Endodermal cell (in vitro differentiated cells): ENCODE results near the gene CDK9. TPM values are rescaled to one million over a fixed set of nuclear protein-coding genes. Genes with fewer than 3 reads are reported as not detected.

Experiments
- DNase-seq: peaks from one replicate; pipeline ENCODE4 v3.0.0-alpha.2; 2017
- H3K27ac ChIP-seq: 2 replicates; pipeline ENCODE4 v1.5.1; 2013; ENCODE audit warnings: mild to moderate bottlenecking, low read depth, low read length, moderate library complexity
- H3K27me3 ChIP-seq: 2 replicates; pipeline ENCODE4 v1.6.1; 2013; ENCODE audit warnings: mild to moderate bottlenecking, low read length, moderate library complexity; ENCODE audit not compliant: insufficient read depth, control insufficient read depth, poor library complexity, severe bottlenecking
- H3K36me3 ChIP-seq: 2 replicates; pipeline ENCODE4 v1.7.0; 2013; ENCODE audit warnings: mild to moderate bottlenecking, low read length, moderate library complexity; ENCODE audit not compliant: control insufficient read depth, insufficient read depth
- H3K4me1 ChIP-seq: one replicate; pipeline ENCODE4 v1.7.0; 2013; ENCODE audit warnings: low read length; ENCODE audit not compliant: control insufficient read depth, insufficient read depth
- H3K4me3 ChIP-seq: 2 replicates; pipeline ENCODE4 v1.5.1; 2013; ENCODE audit warnings: mild to moderate bottlenecking, low read length, moderate library complexity
- H3K9ac ChIP-seq: 2 replicates; pipeline ENCODE4 v1.6.1; 2013; ENCODE audit warnings: mild to moderate bottlenecking, low read length, moderate library complexity; ENCODE audit not compliant: poor library complexity, severe bottlenecking; ENCODE audit errors: extremely low read depth
- H3K9me3 ChIP-seq: 2 replicates; pipeline ENCODE4 v1.6.1; 2013; ENCODE audit warnings: mild to moderate bottlenecking, low read length, moderate library complexity; ENCODE audit not compliant: control insufficient read depth
- H3K27ac Mint-ChIP-seq: 2 replicates; pipeline ENCODE4 v1.8.0; 2020; ENCODE audit warnings: mixed read lengths
- H3K27me3 Mint-ChIP-seq: 2 replicates; pipeline ENCODE4 v1.8.0; 2021; ENCODE audit warnings: mild to moderate bottlenecking, mixed read lengths; ENCODE audit not compliant: insufficient read depth
- H3K36me3 Mint-ChIP-seq: 2 replicates; pipeline ENCODE4 v1.8.0; 2020; ENCODE audit warnings: low read depth, mixed read lengths
- H3K4me1 Mint-ChIP-seq: 2 replicates; pipeline ENCODE4 v1.8.0; 2020; ENCODE audit warnings: mixed read lengths
- H3K4me3 Mint-ChIP-seq: 2 replicates; pipeline ENCODE4 v1.8.0; 2020; ENCODE audit warnings: mild to moderate bottlenecking, moderate library complexity, mixed read lengths
- H3K9me3 Mint-ChIP-seq: 2 replicates; pipeline ENCODE4 v1.8.0; 2020; ENCODE audit warnings: mild to moderate bottlenecking, mixed read lengths
- WGBS, 2 experiments: methylation state at CpG; one replicate each; pipeline versions ENCODE4 v1.1.5 to v1.1.7; 2013; ENCODE audit warnings: missing lambda C conversion rate in 2 of 2, mixed read lengths in 1 of 2; ENCODE audit not compliant: insufficient coverage in 1 of 2, insufficient read length in 1 of 2; 5-methylcytosine and 5-hydroxymethylcytosine counted together
- total RNA-seq, 2 donors: library from RNA; stranded (reverse); fragmentation: NEBNext Ultra II Directional in 1 of 2; extraction: Animal tissue kit (Norgen Biotek cat#: 25700) in 1 of 2; gene quantifications; 2 replicates in 1 of 2; 3 replicates in 1 of 2; pipeline ENCODE4 v1.2.1, GENCODE V29; 2021
- TF ChIP-seq, protein P1 (sequence below): fragments of 200-600 bp; sonication (generic); conservative IDR thresholded peaks from 2 replicates; pipeline ENCODE4 v1.5.0; 2021; ENCODE audit warnings: antibody characterized with exemption, mild to moderate bottlenecking

The CDK9 gene
- total RNA-seq, 2 donors from 2014 or later = 97.1 to 101 TPM

DNA sequence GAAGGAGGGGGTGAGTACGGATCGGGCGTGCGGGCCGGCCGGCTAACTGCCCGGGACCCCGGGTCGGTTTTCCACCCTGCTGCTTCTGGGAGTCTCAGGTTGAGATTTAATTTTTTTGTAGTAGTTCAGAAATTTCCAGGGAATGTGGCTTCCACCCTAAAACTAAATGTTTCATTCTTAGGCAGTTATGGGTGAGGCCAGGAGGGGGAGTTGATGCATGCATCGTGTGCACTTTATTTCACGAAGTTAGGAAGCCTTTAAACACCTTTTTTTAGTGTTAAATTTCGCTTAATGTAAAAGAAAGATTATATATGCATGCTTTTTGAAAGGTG, 905 bp downstream of the CDK9 start:
- Mint-ChIP-seq H3K9me3 (no peaks in the 10 kb centered on the region), H3K27me3 (no peaks in the 10 kb centered on the region), H3K4me3 (peak overlapping the region; percentile 92), H3K36me3 (peaks cover 44% of the 10 kb centered on the region), H3K4me1 (peaks cover 6% of the 10 kb centered on the region), H3K27ac (peak overlapping the region; percentile 88)
- Histone ChIP-seq H3K9me3 (no peaks in the 10 kb centered on the region), H3K4me3 (peak overlapping the region; percentile 88), H3K9ac (peak overlapping the region; percentile 57), H3K36me3 (peaks cover 51% of the 10 kb centered on the region), H3K27me3 (no peaks in the 10 kb centered on the region), H3K4me1 (no peaks in the 10 kb centered on the region), H3K27ac (peak overlapping the region; percentile 79)
- 1 to 18% methylated on average over 2 to 12 of the region's 12 CpGs for WGBS, 2 experiments
- DNase-seq = no peak
- TF ChIP-seq, protein P1, sequence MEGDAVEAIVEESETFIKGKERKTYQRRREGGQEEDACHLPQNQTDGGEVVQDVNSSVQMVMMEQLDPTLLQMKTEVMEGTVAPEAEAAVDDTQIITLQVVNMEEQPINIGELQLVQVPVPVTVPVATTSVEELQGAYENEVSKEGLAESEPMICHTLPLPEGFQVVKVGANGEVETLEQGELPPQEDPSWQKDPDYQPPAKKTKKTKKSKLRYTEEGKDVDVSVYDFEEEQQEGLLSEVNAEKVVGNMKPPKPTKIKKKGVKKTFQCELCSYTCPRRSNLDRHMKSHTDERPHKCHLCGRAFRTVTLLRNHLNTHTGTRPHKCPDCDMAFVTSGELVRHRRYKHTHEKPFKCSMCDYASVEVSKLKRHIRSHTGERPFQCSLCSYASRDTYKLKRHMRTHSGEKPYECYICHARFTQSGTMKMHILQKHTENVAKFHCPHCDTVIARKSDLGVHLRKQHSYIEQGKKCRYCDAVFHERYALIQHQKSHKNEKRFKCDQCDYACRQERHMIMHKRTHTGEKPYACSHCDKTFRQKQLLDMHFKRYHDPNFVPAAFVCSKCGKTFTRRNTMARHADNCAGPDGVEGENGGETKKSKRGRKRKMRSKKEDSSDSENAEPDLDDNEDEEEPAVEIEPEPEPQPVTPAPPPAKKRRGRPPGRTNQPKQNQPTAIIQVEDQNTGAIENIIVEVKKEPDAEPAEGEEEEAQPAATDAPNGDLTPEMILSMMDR = peak; percentile 65

DNA sequence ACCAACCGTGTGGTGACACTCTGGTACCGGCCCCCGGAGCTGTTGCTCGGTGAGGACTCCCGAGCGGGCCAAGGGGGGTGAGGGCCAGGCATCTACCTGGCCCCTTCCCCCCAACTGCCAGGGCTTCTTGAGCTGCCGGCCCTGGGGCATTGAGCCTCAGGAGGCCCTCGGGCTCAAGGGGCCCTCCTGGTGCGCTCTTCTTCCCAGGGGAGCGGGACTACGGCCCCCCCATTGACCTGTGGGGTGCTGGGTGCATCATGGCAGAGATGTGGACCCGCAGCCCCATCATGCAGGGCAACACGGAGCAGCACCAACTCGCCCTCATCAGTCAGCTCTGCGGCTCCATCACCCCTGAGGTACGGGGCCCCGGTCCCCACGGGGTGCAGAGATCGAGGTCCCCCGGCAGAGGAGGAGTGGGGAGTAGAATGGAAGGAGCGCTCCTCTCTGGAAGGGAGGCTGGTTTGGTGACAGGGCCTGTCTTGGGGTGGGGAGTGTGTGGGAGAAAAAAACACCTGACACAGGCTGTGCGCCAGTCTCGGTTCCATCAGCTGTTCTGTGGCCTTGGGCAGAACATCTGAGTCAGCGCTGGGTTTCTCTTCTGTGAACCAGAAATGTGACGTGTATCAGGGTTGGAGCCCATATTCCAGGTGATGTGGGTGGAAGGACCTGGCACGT, 2.6 kb downstream of the CDK9 start:
- Mint-ChIP-seq H3K4me1 (peaks cover 6% of the 10 kb centered on the region), H3K9me3 (no peaks in the 10 kb centered on the region), H3K36me3 (peaks cover 51% of the 10 kb centered on the region), H3K27me3 (no peaks in the 10 kb centered on the region), H3K27ac (no peak overlapping the region), H3K4me3 (no peak overlapping the region)
- H3K27ac ChIP-seq = no peak overlapping the region
- H3K9ac ChIP-seq = no peak overlapping the region
- no peaks in the 10 kb centered on the region for H3K27me3 ChIP-seq
- 94% methylated on average over 10 to 26 of the region's 26 CpGs for WGBS, 2 experiments
- DNase-seq = no peak
- H3K4me1 ChIP-seq = no peaks in the 10 kb centered on the region
- H3K9me3 ChIP-seq = no peaks in the 10 kb centered on the region
- no peak overlapping the region for H3K4me3 ChIP-seq
- H3K36me3 ChIP-seq = peaks cover 65% of the 10 kb centered on the region
- TF ChIP-seq, protein P1 = no peak

DNA sequence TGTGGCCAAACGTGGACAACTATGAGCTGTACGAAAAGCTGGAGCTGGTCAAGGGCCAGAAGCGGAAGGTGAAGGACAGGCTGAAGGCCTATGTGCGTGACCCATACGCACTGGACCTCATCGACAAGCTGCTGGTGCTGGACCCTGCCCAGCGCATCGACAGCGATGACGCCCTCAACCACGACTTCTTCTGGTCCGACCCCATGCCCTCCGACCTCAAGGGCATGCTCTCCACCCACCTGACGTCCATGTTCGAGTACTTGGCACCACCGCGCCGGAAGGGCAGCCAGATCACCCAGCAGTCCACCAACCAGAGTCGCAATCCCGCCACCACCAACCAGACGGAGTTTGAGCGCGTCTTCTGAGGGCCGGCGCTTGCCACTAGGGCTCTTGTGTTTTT, 3.3 kb downstream of the CDK9 start:
- Histone ChIP-seq H3K9ac (no peak overlapping the region), H3K4me3 (no peak overlapping the region), H3K9me3 (no peaks in the 10 kb centered on the region), H3K4me1 (no peaks in the 10 kb centered on the region), H3K27ac (no peak overlapping the region), H3K27me3 (no peaks in the 10 kb centered on the region), H3K36me3 (peaks cover 65% of the 10 kb centered on the region)
- no peak for DNase-seq
- Mint-ChIP-seq H3K27ac (no peak overlapping the region), H3K36me3 (peaks cover 51% of the 10 kb centered on the region), H3K4me3 (no peak overlapping the region), H3K27me3 (no peaks in the 10 kb centered on the region), H3K4me1 (peaks cover 6% of the 10 kb centered on the region), H3K9me3 (no peaks in the 10 kb centered on the region)
- WGBS, 2 experiments = 96 to 99% methylated on average over 20 to 25 of the region's 25 CpGs
- TF ChIP-seq, protein P1 = no peak
